ENCODE measurements around the gene CALD1.

The CALD1 gene

GRCh38 chr7:134763960-134764359 is 15.5 kb upstream of the CALD1 start:
- no peak for DNase-seq

GRCh38 chr7:134764365-134764764 is 15.1 kb upstream of the CALD1 start:
- DNase-seq = no peak

- DNase-seq = no peak
These were observed 12.5 kb upstream of the CALD1 start for GRCh38 chr7:134766779-134767519.

GRCh38 chr7:134767520-134768168 is 11.8 kb upstream of the CALD1 start:
- DNase-seq = no peak

- no peak for DNase-seq
These were observed 11.2 kb upstream of the CALD1 start for GRCh38 chr7:134768243-134768642.

- no peak for DNase-seq
These were observed 8.8 kb upstream of the CALD1 start for GRCh38 chr7:134770676-134771075.

GRCh38 chr7:134771111-134771510 is 8.3 kb upstream of the CALD1 start:
- DNase-seq = no peak

- no peak for DNase-seq
These were observed 7.5 kb upstream of the CALD1 start for GRCh38 chr7:134771889-134772288.

- DNase-seq = no peak
These were observed 7.0 kb upstream of the CALD1 start for GRCh38 chr7:134772401-134772800.

GRCh38 chr7:134773164-134773563 is 6.3 kb upstream of the CALD1 start:
- DNase-seq = no peak

- no peak for DNase-seq
These were observed 5.3 kb upstream of the CALD1 start for GRCh38 chr7:134774119-134774518.

GRCh38 chr7:134777470-134777869 is 2.0 kb upstream of the CALD1 start:
- no peak for DNase-seq

- DNase-seq = no peak
These were observed 1.4 kb upstream of the CALD1 start for GRCh38 chr7:134777908-134778580.

- no peak for DNase-seq
These were observed 269 bp downstream of the CALD1 start for GRCh38 chr7:134779741-134780065.

- no peak for DNase-seq
These were observed 863 bp downstream of the CALD1 start for GRCh38 chr7:134780166-134780828.

GRCh38 chr7:134781171-134781570 is 1.7 kb downstream of the CALD1 start:
- no peak for DNase-seq

- no peak for DNase-seq
These were observed 2.7 kb downstream of the CALD1 start for GRCh38 chr7:134782121-134782623.

- no peak for DNase-seq
These were observed 4.0 kb downstream of the CALD1 start for GRCh38 chr7:134783294-134784069.

- no peak for DNase-seq
These were observed 5.0 kb downstream of the CALD1 start for GRCh38 chr7:134784251-134785049.

- no peak for DNase-seq
These were observed 6.4 kb downstream of the CALD1 start for GRCh38 chr7:134785842-134786241.

GRCh38 chr7:134787064-134787463 is 7.6 kb downstream of the CALD1 start:
- DNase-seq = no peak

GRCh38 chr7:134787720-134788119 is 8.3 kb downstream of the CALD1 start:
- no peak for DNase-seq

Measured in hematopoietic multipotent progenitor cell treated with erythropoietin and hydrocortisone succinate and interleukin-3 and kit ligand, for 6 days (in vitro differentiated cells).